T-helper 22 cell (primary cell): ENCODE results near the gene MRPS17.

ENCODE experiments used
- DNase-seq: peaks from one replicate; pipeline ENCODE4 v3.0.0-alpha.2; 2020; ENCODE audit warnings: low read depth

MRPS17 gene

DNA sequence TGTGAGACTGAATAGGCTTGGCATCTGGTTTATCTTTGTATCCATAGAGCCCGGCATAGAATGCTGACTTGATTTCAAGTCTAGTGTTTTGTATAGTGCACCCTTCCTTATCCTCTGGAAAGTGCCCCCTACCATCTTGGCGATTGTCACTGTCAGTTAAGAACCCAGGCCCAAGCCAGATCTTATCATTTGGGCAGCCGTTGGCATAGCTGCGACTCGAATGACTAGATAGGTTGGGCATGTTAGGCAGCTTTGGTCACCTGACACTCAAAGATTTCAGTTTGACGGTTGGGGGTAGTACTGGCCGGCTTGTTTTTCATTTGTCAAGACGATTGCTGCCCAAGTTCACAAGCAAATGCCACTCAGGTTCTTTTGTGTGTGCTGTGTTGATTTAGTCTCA, 19.3 kb downstream of the MRPS17 start:
- no peak for DNase-seq

DNA sequence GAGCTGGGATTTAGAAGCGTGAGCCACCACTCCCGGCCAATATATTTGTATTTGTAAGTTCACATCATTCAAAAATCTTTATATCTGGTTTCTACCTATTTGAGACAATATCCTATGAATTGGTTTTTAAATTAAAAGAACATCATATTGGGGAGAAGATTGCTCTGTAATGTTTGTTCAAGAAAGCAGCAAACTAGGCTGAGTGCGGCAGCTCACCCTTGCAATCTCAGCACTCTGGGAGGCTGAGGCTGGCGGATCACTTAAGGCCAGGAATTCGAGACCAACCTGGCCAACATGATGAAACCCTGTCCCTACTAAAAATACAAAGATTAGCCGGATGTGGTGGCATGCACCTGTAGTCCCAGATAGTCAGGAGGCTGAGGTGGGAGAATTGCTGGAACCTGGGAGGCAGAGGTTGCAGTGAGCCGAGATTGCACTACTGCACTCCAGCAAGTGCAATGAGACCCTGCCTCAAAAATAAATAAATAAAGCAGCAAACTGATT, 22.1 kb downstream of the MRPS17 start:
- DNase-seq: no peak

DNA sequence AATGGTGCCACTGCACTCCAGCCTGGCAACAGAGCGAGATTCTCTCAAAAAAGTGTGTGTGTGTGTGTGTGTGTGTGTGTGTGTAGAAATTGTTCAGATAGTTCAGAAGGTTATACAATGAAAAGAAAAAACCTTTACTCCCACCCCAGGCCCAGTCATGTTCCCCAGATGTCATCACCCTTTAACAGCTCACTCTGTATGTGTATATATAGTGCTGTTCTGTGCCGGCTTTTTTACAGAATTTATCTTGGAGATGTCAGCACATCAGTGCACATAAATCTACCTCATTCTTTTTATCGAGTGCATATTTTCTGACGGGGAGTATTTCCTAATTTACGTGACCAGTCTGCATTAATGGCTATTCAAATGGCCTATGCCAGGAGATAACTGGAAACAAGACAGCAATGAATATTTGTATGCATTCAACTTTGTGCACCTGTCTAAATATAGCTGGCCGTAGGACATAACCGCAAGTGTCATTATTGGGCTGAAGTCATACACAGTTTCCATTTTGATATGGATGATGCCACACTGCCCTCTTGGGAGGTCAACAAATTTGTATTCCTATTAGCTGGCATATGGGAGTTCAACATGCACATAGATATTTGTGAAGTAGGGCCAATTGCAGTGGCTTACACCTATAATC, 24.4 kb downstream of the MRPS17 start:
- DNase-seq: no peak

DNA sequence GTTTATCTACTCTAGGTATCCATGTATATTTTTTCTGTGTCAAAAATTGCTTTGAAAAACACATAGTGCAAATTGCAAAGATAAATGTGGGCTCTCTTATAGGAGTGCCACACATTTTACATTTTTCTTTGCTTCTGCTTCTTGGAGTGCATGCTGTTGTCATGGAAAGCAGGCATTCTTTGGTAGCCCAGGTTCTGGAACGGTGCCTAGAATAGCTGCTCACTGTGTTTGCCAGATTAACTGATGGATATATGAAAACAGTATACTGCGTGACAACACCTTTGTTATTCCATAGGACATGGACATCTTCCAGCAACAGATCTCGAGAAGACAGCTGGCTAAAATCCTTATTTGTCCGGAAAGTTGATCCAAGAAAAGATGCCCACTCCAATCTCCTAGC, 26.2 kb downstream of the MRPS17 start:
- no peak for DNase-seq

DNA sequence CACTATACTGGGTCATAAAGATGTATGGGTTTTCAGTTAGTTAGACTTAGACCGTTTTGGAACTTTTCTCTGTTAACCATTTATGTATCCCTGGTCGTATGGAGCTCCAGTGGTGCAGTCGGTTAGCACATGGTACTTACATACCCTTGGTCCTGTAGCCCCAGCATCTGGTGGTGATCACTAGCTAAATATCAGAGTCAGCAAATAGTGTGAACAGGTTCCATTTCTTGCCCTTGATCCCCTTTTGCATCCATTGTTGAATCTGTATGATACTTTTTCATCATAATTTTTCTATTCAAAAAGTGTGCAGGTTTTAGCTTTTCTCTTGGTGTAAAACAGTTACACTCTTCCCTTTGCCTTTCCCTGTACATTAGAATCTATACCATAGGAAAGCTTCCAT, 28.6 kb downstream of the MRPS17 start:
- DNase-seq: no peak

DNA sequence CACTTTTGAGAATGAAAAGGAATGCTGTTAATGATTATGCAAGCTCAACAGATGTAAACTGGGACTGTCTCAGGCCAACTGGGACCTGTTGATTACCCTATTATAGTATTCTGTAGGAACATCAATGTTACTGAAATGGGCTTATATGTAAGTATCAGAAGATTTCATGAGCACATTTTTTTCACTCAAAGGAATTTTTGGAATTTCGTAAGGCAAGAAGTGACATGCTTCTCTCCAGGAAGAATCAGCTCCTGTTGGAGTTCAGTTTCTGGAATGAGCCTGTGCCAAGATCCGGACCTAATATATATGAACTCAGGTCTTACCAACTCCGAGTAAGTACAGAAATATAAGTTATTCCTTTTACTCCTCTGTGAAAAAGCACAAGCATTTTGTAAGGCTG, 31.9 kb downstream of the MRPS17 start:
- DNase-seq: no peak

DNA sequence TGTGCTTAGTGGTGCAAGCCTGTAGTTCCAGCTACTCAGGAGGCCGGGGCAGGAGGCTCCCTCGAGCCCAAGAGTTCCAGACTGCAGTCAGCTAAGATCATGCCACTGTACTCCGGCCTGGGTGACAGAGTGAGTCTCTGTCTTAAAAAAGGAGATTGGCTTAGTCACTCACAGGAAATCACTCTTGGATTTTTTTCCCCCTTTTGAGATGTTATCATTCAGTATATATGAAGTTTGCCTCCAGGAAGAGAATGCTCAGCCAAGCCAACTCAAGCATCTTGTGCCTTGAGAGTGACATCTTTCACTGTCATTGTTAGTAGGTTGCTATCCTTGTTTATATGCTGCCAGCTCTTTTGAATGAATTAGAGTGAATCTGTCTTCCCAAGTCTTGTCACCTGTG, 40.7 kb downstream of the MRPS17 start:
- DNase-seq: no peak

DNA sequence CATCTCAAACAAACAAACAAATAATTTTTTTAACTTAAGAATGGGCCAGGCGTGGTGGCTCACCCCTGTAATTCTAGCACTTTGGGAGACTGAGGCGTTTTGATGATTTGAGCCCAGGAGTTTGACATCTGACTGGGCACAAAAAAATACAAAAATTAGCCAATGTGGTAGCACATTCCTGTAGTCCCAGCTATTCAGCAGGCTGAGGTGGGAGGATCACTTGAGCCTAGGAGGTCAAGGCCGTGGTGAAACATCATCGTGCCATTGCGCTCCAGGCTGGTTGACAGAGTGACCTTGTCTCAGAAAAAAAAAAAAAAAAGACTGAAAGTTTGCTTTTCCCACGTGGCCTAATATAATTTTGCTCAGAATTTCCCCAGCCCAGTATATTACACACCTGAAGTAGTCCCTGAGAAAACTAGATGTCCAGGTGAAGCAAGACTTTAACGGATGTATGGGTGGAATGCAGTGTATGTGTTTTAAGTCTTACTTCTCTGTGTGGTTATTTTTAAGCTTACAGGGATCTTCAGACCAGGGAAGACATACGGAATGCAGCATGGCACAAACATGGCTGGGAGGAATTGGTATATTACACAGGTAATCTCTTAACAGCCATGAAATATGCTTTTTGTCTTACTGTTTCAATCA, 45.3 kb downstream of the MRPS17 start:
- DNase-seq: no peak

DNA sequence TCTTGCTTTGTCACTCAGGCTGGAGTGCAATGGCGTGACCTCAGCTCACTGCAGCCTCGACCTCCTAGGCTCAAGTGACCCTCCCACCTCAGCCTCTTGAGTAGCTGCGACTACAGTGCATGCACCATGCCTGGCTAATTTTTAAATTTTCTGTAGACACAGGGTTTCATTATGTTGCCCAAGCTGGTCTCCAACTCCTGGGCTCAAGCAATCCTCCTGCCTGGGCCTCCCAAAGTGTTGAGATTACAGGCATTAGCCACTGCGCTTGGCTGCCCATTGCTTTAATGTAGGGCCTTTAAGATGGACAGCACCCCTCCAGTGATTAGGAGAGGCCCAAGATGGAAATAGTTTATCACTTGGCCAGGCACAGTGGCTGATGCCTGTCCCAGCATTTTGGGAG, 52.1 kb downstream of the MRPS17 start:
- DNase-seq: no peak
